Mammary epithelial cell (primary cell): ENCODE data around the gene COL20A1.

Experiments
- EZH2 ChIP-seq: IDR thresholded peaks from 2 replicates; pipeline ENCODE4 v1.6.1; 2012; ENCODE audit warnings: low read length, inconsistent platforms, borderline replicate concordance
- TF ChIP-seq, protein P1 (sequence below), 2 donors: IDR thresholded peaks in 1 of 2; conservative IDR thresholded peaks in 1 of 2; 2 replicates each; pipeline ENCODE4 v1.5.1; 2011 to 2012; ENCODE audit warnings: inconsistent platforms in 2 of 2, low read length in 2 of 2, mild to moderate bottlenecking in 2 of 2, control low read depth in 1 of 2, low read depth in 1 of 2; ENCODE audit not compliant: insufficient read depth in 1 of 2; ENCODE audit errors: extremely low read depth in 1 of 2

DNA sequence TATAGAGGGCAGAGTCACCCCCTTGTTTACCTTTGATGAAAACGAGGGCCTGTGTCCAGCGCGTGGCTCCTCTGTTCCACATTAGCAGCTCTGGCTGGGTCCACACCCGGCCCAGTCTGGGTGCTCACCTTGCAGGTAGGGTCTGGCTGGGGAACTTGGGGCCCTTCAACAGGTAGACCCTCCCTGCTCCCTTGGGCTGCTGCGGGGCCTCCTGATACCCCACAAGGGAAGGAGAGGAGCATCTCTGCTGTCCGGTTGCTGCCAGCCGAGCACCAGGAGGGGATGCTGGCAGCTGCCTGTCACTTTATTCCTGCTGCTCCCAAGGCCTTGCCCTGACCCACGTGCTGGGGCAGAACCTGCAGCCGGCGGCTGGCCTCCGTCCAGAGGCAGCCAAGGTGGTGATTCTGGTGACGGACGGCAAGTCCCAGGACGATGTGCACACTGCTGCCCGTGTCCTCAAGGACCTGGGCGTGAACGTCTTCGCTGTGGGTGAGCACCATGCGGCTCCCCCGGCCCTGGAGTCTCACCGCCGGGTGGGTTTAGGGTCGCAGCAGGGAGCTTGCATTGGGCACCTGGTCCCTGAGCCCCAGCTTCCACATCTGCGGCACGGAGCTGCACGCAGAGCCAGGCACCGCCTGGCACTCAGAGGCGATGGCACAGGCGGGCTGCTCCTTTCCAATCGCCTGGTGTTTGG is 15.4 kb downstream of the COL20A1 start:
- TF ChIP-seq, protein P1, sequence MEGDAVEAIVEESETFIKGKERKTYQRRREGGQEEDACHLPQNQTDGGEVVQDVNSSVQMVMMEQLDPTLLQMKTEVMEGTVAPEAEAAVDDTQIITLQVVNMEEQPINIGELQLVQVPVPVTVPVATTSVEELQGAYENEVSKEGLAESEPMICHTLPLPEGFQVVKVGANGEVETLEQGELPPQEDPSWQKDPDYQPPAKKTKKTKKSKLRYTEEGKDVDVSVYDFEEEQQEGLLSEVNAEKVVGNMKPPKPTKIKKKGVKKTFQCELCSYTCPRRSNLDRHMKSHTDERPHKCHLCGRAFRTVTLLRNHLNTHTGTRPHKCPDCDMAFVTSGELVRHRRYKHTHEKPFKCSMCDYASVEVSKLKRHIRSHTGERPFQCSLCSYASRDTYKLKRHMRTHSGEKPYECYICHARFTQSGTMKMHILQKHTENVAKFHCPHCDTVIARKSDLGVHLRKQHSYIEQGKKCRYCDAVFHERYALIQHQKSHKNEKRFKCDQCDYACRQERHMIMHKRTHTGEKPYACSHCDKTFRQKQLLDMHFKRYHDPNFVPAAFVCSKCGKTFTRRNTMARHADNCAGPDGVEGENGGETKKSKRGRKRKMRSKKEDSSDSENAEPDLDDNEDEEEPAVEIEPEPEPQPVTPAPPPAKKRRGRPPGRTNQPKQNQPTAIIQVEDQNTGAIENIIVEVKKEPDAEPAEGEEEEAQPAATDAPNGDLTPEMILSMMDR (conservative IDR thresholded peaks at IDR 0.05 in 1 of 2, IDR thresholded peaks at IDR 0.05 in 1 of 2; ENCODE audit: extremely low read depth in 1 of 2, insufficient read depth in 1 of 2, low read depth in 1 of 2, low read length in 2 of 2): no peak
- no peak for TF ChIP-seq EZH2
